ENCODE data around the gene BLOC1S4.
"Not testable (repeated sequence)": the region's sequence is repeated elsewhere in the genome, so short reads cannot be mapped to it uniquely, and the experiment has no call there.

Gene BLOC1S4, protein sequence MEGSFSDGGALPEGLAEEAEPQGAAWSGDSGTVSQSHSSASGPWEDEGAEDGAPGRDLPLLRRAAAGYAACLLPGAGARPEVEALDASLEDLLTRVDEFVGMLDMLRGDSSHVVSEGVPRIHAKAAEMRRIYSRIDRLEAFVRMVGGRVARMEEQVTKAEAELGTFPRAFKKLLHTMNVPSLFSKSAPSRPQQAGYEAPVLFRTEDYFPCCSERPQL

DNA sequence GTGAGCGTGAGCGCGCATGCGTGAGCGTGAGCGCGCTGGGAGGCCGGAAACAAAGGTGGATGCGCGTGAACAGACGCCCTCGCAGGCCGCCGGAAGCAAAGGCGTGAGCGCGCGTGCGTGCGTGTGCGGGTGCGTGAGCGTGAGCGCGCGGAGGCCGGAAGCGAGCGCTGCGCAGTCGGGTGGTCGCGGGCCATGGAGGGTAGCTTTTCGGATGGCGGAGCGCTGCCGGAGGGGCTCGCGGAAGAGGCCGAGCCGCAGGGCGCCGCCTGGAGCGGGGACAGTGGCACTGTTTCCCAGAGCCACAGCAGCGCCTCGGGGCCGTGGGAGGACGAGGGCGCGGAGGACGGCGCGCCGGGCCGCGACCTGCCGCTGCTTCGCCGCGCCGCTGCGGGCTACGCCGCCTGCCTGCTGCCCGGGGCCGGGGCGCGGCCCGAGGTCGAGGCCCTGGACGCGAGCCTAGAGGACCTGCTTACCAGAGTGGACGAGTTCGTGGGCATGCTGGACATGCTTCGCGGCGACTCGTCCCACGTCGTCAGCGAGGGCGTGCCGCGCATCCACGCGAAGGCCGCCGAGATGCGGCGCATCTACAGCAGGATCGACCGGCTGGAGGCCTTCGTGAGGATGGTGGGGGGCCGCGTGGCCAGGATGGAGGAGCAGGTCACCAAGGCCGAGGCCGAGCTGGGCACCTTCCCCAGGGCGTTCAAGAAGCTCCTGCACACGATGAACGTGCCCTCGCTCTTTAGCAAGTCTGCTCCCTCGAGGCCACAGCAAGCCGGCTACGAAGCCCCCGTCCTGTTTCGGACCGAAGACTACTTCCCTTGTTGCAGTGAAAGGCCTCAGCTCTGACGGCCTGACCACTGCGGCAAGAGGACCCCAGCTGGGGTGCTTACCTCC lies at the start of gene BLOC1S4:
Gene BLOC1S4, plus strand, starts transcription at position 157 of the 894 bp plus-strand sequence. Its CDS starts 36 bp downstream, at position 193.
- Histone ChIP-seq H3K4me3 (ENCODE audit: low read length) (peak within 1 kb of the TSS; percentile 99), H3K27me3 (ENCODE audit: control insufficient read depth, insufficient read depth, low read length) (no peaks in the 10 kb centered on the region), H3K9ac (ENCODE audit: low read length) (peak within 1 kb of the TSS; percentile 87), H3K4me1 (ENCODE audit: control insufficient read depth, insufficient read depth, low read length) (peaks cover 7% of the 10 kb centered on the region), H3K36me3 (ENCODE audit: control insufficient read depth, insufficient read depth, low read length) (no peaks in the 10 kb centered on the region), H3K9me3 (ENCODE audit: control insufficient read depth, low read length) (no peaks in the 10 kb centered on the region)

DNA sequence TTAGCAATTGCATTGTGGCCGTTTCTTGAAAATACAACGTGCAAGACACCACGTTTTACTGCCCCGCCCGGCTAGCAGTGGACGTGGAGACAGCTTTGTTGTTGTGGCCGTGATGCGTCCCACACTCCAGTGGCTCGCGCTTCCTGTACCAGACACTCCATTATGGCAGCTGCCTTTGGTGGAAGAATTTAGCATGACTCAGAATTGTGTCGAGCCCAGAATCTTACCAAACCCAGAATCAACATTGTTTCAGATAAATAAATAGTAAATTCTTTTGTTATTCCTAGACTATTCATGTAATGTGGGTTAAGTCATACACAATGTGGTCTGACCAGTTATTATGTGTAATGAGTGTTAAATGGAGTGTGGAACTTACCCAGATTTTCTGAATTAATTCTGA lies 47.6 kb upstream of the BLOC1S4 start:
- Histone ChIP-seq H3K36me3 (ENCODE audit: control insufficient read depth, insufficient read depth, low read length) (no peaks in the 10 kb centered on the region), H3K9me3 (ENCODE audit: control insufficient read depth, low read length) (no peaks in the 10 kb centered on the region), H3K4me1 (ENCODE audit: control insufficient read depth, insufficient read depth, low read length) (peaks cover 11% of the 10 kb centered on the region), H3K4me3 (ENCODE audit: low read length) (no peak overlapping the region), H3K9ac (ENCODE audit: low read length) (no peak overlapping the region), H3K27me3 (ENCODE audit: control insufficient read depth, insufficient read depth, low read length) (peaks cover 16% of the 10 kb centered on the region)

DNA sequence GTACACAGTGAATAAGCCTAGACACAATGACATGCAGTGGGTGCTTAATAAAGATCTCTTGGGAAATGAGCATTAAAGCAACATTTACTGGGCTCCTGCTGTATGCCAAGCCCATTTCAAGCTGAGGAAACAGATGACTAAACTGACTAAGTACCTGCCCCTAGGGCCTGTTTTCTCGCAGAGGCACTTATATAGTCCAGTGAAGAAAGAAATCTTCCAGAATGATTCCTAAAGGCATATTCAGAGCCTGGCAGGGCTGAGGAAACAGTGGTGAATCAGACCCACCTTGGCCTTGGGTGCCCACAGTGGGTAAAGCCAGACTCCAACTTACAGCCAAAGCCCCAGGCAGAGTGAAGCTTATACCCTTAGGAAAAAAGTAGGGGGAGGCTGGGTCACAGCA lies 44.3 kb upstream of the BLOC1S4 start:
- no peak overlapping the region for H3K9ac ChIP-seq (ENCODE audit: low read length)
- peaks cover 33% of the 10 kb centered on the region for H3K4me1 ChIP-seq (ENCODE audit: control insufficient read depth, insufficient read depth, low read length)
- no peaks in the 10 kb centered on the region for H3K27me3 ChIP-seq (ENCODE audit: control insufficient read depth, insufficient read depth, low read length)
- H3K4me3 ChIP-seq (ENCODE audit: low read length): no peak overlapping the region
- no peaks in the 10 kb centered on the region for H3K36me3 ChIP-seq (ENCODE audit: control insufficient read depth, insufficient read depth, low read length)
- no peaks in the 10 kb centered on the region for H3K9me3 ChIP-seq (ENCODE audit: control insufficient read depth, low read length)

DNA sequence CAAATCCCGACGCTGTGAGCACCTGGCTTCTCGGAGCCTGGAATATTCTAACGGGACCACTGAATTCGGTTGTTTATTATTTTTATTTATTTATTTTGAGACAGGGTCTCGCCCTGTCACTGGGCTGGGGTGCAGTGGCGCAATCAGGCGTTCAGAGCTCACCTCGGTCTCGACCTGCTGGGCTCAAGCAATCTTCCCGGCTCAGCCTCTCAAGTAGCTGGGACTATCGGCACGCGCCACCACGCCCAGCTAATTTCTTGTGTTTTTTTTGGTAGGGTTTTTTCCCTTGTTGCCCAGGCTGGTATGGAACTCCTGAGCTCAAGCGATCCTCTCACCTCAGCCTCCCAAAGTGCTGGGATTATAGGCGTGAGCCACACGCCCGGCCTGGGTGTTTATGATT lies 43.8 kb upstream of the BLOC1S4 start:
- Histone ChIP-seq H3K27me3 (ENCODE audit: control insufficient read depth, insufficient read depth, low read length) (no peaks in the 10 kb centered on the region), H3K9ac (ENCODE audit: low read length) (no peak overlapping the region), H3K36me3 (ENCODE audit: control insufficient read depth, insufficient read depth, low read length) (no peaks in the 10 kb centered on the region), H3K4me3 (ENCODE audit: low read length) (no peak overlapping the region), H3K9me3 (ENCODE audit: control insufficient read depth, low read length) (no peaks in the 10 kb centered on the region), H3K4me1 (ENCODE audit: control insufficient read depth, insufficient read depth, low read length) (peaks cover 36% of the 10 kb centered on the region)

DNA sequence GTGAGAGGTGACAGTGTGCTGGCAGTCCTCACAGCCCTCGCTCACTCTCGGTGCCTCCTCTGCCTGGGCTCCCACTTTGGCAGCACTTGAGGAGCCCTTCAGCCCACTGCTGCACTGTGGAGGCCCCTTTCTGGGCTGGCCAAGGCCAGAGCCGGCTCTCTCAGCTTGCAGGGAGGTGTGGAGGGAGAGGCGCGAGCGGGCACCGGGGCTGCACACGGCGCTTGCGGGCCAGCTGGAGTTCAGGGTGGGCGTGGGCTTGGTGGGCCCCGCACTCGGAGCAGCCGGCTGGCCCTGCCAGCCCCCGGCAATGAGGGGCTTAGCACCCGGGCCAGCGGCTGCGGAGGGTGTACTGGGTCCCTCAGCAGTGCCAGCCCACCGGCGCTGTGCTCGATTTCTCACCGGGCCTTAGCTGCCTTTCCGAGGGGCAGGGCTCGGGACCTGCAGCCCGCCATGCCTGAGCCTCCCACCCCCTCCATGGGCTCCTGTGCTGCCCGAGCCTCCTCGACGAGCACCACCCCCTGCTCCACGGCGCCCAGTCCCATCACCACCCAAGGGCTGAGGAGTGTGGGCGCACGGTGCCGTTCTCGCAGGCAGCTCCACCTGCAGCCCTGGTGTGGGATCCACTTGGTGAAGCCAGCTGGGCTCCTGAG lies 43.3 kb upstream of the BLOC1S4 start:
- not testable (repeated sequence) for H3K9me3 ChIP-seq (ENCODE audit: control insufficient read depth, low read length); H3K9ac ChIP-seq (ENCODE audit: low read length); H3K36me3 ChIP-seq (ENCODE audit: control insufficient read depth, insufficient read depth, low read length); H3K27me3 ChIP-seq (ENCODE audit: control insufficient read depth, insufficient read depth, low read length); H3K4me3 ChIP-seq (ENCODE audit: low read length)
- H3K4me1 ChIP-seq (ENCODE audit: control insufficient read depth, insufficient read depth, low read length): peaks cover 36% of the 10 kb centered on the region

DNA sequence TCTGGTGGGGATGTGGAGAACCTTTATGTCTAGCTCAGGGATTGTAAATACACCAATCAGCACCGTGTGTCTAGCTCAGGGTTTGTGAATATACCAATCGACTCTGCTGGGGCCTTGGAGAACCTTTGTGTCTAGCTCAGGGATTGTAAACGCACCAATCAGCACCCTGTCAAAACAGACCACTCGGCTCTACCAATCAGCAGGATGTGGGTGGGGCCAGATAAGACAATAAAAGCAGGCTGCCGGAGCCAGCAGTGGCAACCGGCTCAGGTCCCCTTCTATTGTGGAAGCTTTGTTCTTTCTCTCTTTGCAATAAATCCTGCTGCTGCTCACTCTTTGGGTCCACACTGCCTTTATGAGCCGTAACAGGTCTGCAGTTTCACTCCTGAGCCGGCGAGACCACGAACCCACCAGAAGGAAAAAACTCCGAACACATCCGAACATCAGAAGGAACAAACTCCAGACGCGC lies 42.7 kb upstream of the BLOC1S4 start:
- H3K9me3 ChIP-seq (ENCODE audit: control insufficient read depth, low read length); H3K36me3 ChIP-seq (ENCODE audit: control insufficient read depth, insufficient read depth, low read length); H3K27me3 ChIP-seq (ENCODE audit: control insufficient read depth, insufficient read depth, low read length): not testable (repeated sequence)
- Histone ChIP-seq H3K4me1 (ENCODE audit: control insufficient read depth, insufficient read depth, low read length) (peaks cover 33% of the 10 kb centered on the region), H3K9ac (ENCODE audit: low read length) (peak overlapping the region; percentile 57), H3K4me3 (ENCODE audit: low read length) (peak overlapping the region; percentile 57)

DNA sequence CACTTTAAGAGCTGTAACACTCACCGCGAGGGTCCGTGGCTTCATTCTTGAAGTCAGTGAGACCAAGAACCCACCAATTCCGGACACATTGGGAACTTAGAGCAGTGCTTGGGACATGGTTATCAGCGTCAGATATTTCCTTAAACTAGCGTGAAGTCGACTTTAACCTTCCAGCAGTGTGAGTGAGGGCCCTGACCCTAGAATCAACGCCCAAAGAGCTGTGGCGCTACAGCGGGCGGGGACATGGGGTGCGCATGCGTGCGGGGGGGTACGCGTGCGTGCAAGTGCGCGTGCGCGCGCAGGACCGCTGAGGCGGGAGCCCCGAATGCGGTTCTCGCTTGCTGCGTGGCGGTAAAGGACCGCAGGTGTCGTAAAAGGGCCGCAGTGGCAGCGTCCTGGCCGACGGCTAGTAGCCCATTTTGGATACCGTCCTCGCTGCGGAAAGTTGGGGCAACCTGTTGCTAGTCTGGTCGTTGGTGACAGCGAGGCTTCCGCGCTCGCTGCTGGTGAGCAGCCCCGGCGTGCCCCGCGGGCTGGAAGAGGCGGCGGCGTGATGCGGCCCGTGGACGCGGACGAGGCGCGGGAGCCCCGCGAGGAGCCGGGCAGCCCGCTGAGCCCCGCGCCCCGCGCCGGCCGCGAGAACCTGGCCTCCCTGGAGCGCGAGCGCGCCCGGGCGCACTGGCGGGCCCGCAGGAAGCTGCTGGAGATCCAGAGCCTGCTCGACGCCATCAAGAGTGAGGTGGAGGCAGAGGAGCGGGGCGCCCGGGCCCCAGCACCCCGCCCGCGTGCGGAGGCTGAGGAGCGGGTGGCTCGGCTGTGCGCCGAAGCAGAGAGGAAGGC lies 42.1 kb upstream of the BLOC1S4 start:
- peaks cover 28% of the 10 kb centered on the region for H3K4me1 ChIP-seq (ENCODE audit: control insufficient read depth, insufficient read depth, low read length)
- H3K9ac ChIP-seq (ENCODE audit: low read length): peak overlapping the region; percentile 57
- H3K36me3 ChIP-seq (ENCODE audit: control insufficient read depth, insufficient read depth, low read length): no peaks in the 10 kb centered on the region
- peak overlapping the region; percentile 57 for H3K4me3 ChIP-seq (ENCODE audit: low read length)
- H3K9me3 ChIP-seq (ENCODE audit: control insufficient read depth, low read length): no peaks in the 10 kb centered on the region
- no peaks in the 10 kb centered on the region for H3K27me3 ChIP-seq (ENCODE audit: control insufficient read depth, insufficient read depth, low read length)

DNA sequence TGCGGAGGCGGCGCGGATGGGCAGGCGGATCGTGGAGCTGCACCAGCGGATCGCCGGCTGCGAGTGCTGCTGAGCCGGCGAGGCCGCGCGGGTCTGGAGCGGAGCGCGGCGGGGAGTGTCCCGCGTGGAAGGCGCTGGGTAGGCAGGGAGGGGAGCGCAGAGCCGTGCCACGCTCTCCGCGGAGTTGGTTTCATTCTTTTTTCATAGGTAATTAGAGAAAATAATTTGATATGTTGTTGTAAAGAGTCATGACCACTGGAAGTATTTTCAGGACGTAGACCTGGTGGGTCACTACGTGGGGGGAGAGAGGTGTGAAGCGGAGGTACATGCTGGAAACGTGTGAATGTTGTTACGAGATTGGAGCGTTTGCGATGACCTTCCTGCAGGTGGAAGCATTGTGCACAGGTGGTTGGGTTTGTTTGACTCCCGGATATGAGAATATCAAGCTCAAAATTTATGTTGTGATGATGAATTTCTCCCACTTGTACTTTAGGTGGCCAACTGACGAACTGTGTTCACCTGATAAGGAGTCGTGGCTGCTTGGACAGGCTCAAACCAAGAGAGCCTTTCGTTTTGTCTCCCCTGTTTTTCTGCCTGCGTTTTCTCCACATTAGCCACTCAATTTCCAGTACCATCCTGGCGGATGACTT lies 41.3 kb upstream of the BLOC1S4 start:
- no peaks in the 10 kb centered on the region for H3K36me3 ChIP-seq (ENCODE audit: control insufficient read depth, insufficient read depth, low read length)
- no peaks in the 10 kb centered on the region for H3K9me3 ChIP-seq (ENCODE audit: control insufficient read depth, low read length)
- peak overlapping the region; percentile 57 for H3K9ac ChIP-seq (ENCODE audit: low read length)
- H3K27me3 ChIP-seq (ENCODE audit: control insufficient read depth, insufficient read depth, low read length): no peaks in the 10 kb centered on the region
- H3K4me1 ChIP-seq (ENCODE audit: control insufficient read depth, insufficient read depth, low read length): peaks cover 26% of the 10 kb centered on the region
- peak overlapping the region; percentile 57 for H3K4me3 ChIP-seq (ENCODE audit: low read length)

DNA sequence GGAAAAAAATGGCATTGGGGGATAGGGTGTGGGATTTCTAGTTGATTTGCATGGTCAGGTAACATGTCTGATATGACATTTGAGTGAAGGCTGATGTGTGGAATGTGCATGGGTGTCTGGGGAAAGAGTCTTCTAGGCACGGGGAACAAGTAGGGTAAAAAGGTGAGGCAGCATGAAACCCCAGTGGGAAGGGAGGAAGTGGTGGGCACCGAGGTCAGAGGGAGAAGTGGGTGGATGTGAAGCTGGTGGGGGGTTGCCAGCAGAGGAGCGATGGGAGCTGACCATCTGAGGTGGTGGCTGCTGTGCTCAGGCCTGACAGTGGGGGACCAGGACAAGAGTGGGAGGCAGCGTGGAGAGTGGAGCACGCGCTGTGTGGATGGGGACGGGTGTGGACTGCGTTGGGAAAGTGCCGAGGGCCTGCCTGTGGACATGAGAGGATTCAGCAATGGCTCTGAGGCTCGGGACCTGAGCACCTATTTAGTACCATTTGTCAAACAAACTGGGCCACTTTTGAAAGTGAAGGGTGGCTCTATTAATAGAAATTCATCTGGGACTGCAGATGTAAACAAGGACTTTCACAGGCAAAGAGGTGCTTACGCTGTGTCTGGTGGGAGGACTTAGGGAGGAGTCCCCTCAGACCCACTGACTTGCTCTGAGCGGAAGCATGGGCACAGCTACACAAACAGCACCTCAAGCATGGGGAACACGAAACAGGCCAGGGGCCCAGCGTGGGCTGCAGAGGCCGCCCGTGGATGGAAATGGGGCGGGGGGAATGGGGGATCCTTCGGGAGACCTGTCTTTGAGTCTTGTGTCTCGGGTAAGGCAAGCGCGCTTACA lies 39.0 kb upstream of the BLOC1S4 start:
- Histone ChIP-seq H3K27me3 (ENCODE audit: control insufficient read depth, insufficient read depth, low read length) (no peaks in the 10 kb centered on the region), H3K4me3 (ENCODE audit: low read length) (no peak overlapping the region), H3K36me3 (ENCODE audit: control insufficient read depth, insufficient read depth, low read length) (no peaks in the 10 kb centered on the region), H3K9ac (ENCODE audit: low read length) (peak overlapping the region; percentile 14), H3K9me3 (ENCODE audit: control insufficient read depth, low read length) (no peaks in the 10 kb centered on the region), H3K4me1 (ENCODE audit: control insufficient read depth, insufficient read depth, low read length) (peaks cover 26% of the 10 kb centered on the region)

DNA sequence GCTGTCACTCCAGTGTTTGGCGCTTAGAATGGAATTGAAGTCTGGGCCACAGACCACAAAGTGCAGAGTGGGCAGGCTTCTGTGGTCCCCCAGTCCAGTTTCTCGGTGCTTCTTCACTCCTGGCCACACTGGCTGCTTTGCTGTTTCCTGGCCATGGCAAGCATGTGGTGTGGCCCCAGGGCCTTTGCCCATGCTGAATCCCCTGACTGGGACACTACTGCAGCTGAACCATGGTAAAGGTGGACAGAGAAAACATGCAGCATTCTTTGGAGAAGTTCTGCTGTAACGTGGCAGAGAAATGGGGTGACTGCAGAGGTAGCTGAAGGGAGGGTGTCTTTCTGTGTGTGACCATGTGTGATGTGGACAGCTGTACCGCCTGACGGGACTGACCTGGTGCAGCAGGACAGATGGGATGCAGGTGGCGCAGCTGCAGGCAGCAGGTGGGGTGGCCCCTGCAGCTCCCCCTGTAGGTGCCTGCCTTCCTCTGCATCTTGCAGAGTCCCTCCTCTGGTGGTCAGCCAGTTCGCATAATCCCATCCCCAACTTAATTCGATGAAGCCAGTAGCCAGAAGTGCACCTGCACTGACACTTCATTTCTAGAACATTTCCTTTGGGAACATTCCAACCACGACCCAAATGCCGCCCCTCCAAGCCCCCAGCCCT lies 35.5 kb upstream of the BLOC1S4 start:
- H3K27me3 ChIP-seq (ENCODE audit: control insufficient read depth, insufficient read depth, low read length): no peaks in the 10 kb centered on the region
- no peak overlapping the region for H3K9ac ChIP-seq (ENCODE audit: low read length)
- H3K4me1 ChIP-seq (ENCODE audit: control insufficient read depth, insufficient read depth, low read length): peaks cover 14% of the 10 kb centered on the region
- H3K4me3 ChIP-seq (ENCODE audit: low read length): no peak overlapping the region
- no peaks in the 10 kb centered on the region for H3K36me3 ChIP-seq (ENCODE audit: control insufficient read depth, insufficient read depth, low read length)
- H3K9me3 ChIP-seq (ENCODE audit: control insufficient read depth, low read length): no peaks in the 10 kb centered on the region
